Caco-2 (cell line): Measurements from ENCODE around the gene SZRD1. TPM values are rescaled to one million over a fixed set of nuclear protein-coding genes. Genes with fewer than 3 reads are reported as not detected.

Experiments used
- BruUV-seq: library from RNA; stranded (reverse); fragments of 400-500 nt; replicated peaks from 2 replicates; lab custom pipeline; 2021; lab: Mats Ljungman, UMichigan
- CTCF ChIA-PET: fragments of 300-600 bp; sonication (Branson Sonifier 250); formaldehyde crosslinking; loops from one replicate; lab custom pipeline; 2022; ENCODE audit warnings: antibody characterized with exemption; lab: Charles Lee
- POLR2A ChIA-PET: fragments of 300-600 bp; sonication (Branson Sonifier 250); formaldehyde crosslinking; loops from one replicate; lab custom pipeline; 2022; ENCODE audit warnings: antibody characterized with exemption; lab: Charles Lee
- DNase-seq, 2 experiments: peaks; one replicate each; pipeline versions ENCODE4 v3.0.0 to v3.0.0-alpha.2; 2020 to 2022
- H3K27me3 ChIP-seq: replicated peaks from 2 replicates; pipeline ENCODE4 v1.6.0; 2011; ENCODE audit warnings: low read length; ENCODE audit not compliant: control insufficient read depth, insufficient read depth
- H3K36me3 ChIP-seq: 2 replicates; pipeline ENCODE4 v1.5.1; 2011; ENCODE audit warnings: low read length; ENCODE audit not compliant: control insufficient read depth, insufficient read depth
- H3K4me1 ChIP-seq: fragments of 250-450 bp; sonication (Bioruptor Pico); 2 replicates; pipeline ENCODE4 v1.5.1; 2020; ENCODE audit warnings: mild to moderate bottlenecking
- H3K4me3 ChIP-seq: 2 replicates; pipeline ENCODE4 v1.5.1; 2011; ENCODE audit warnings: low read depth, mild to moderate bottlenecking, control low read depth, low read length
- H3K9me3 ChIP-seq: fragments of 250-450 bp; sonication (Bioruptor Pico); 2 replicates; pipeline ENCODE4 v1.5.1; 2020; ENCODE audit warnings: mild to moderate bottlenecking, moderate library complexity
- H3K27ac Mint-ChIP-seq: one replicate; pipeline ENCODE4 v1.8.0; 2022; ENCODE audit warnings: mixed read lengths; ENCODE audit not compliant: unreplicated experiment
- H3K27me3 Mint-ChIP-seq: one replicate; pipeline ENCODE4 v1.8.0; 2022; ENCODE audit warnings: mixed read lengths; ENCODE audit not compliant: insufficient read depth, unreplicated experiment
- H3K36me3 Mint-ChIP-seq: one replicate; pipeline ENCODE4 v1.8.0; 2022; ENCODE audit warnings: mild to moderate bottlenecking, mixed read lengths; ENCODE audit not compliant: insufficient read depth, unreplicated experiment
- H3K4me1 Mint-ChIP-seq: one replicate; pipeline ENCODE4 v1.8.0; 2022; ENCODE audit warnings: low read depth, mixed read lengths; ENCODE audit not compliant: unreplicated experiment
- H3K4me3 Mint-ChIP-seq: one replicate; pipeline ENCODE4 v1.8.0; 2022; ENCODE audit warnings: mild to moderate bottlenecking, moderate library complexity, mixed read lengths; ENCODE audit not compliant: unreplicated experiment
- H3K9me3 Mint-ChIP-seq: one replicate; pipeline ENCODE4 v1.8.0; 2022; ENCODE audit warnings: mixed read lengths; ENCODE audit not compliant: unreplicated experiment
- intact Hi-C: fragments of 100-400 bp; cut with micrococcal nuclease; formaldehyde crosslinking; loops from one replicate; pipeline ENCODE4 v1.10.0; 2022; ENCODE audit not compliant: unreplicated experiment
- total RNA-seq: library from RNA; stranded (reverse); gene quantifications from 2 replicates; pipeline ENCODE4 v1.2.3, GENCODE V29; 2022
- TF ChIP-seq, protein P1 (sequence below), 2 experiments: fragments of 200-600 bp in 1 of 2; IDR thresholded peaks; 1 replicate in 1 of 2; 2 replicates in 1 of 2; pipeline versions ENCODE4 v1.5.1 to v1.8.0; 2011 to 2022; ENCODE audit warnings: antibody characterized with exemption in 1 of 2, control low read depth in 1 of 2, inconsistent platforms in 1 of 2, low read depth in 1 of 2, low read length in 1 of 2, mild to moderate bottlenecking in 1 of 2, moderate library complexity in 1 of 2; ENCODE audit not compliant: insufficient read depth in 1 of 2, severe bottlenecking in 1 of 2, unreplicated experiment in 1 of 2

SZRD1 gene
- total RNA-seq, 1 experiment from 2014 or later, result 93.8 TPM

- H3K4me1 Mint-ChIP-seq, result peaks cover 8% of the 10 kb centered on the region
- peaks cover 31% of the 10 kb centered on the region for H3K36me3 Mint-ChIP-seq
- TF ChIP-seq, protein P1, sequence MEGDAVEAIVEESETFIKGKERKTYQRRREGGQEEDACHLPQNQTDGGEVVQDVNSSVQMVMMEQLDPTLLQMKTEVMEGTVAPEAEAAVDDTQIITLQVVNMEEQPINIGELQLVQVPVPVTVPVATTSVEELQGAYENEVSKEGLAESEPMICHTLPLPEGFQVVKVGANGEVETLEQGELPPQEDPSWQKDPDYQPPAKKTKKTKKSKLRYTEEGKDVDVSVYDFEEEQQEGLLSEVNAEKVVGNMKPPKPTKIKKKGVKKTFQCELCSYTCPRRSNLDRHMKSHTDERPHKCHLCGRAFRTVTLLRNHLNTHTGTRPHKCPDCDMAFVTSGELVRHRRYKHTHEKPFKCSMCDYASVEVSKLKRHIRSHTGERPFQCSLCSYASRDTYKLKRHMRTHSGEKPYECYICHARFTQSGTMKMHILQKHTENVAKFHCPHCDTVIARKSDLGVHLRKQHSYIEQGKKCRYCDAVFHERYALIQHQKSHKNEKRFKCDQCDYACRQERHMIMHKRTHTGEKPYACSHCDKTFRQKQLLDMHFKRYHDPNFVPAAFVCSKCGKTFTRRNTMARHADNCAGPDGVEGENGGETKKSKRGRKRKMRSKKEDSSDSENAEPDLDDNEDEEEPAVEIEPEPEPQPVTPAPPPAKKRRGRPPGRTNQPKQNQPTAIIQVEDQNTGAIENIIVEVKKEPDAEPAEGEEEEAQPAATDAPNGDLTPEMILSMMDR (IDR thresholded peaks at IDR 0.05; ENCODE audit: insufficient read depth in 1 of 2, low read depth in 1 of 2, low read length in 1 of 2, severe bottlenecking in 1 of 2, unreplicated experiment in 1 of 2), result no peak
- BruUV-seq, result no TSS peak
- Histone ChIP-seq H3K9me3 (no peaks in the 10 kb centered on the region), H3K36me3 (no peaks in the 10 kb centered on the region), H3K4me3 (peak overlapping the region; percentile 78), H3K27me3 (no peaks in the 10 kb centered on the region), H3K4me1 (peaks cover 17% of the 10 kb centered on the region)
- intact Hi-C loops, result loop anchor here (2.0 to 10.0 kb wide), 3 partner anchors 15 to 840 kb away; partner anchors contain the start of genes DNAJC16, FAM131C and FBXO42
- H3K4me3 Mint-ChIP-seq, result peak overlapping the region; percentile 86
- DNase-seq, result peak; percentile 67 to 78
- H3K27ac Mint-ChIP-seq, result peak overlapping the region; percentile 93
- no peaks in the 10 kb centered on the region for H3K27me3 Mint-ChIP-seq
- H3K9me3 Mint-ChIP-seq, result no peaks in the 10 kb centered on the region
- CTCF ChIA-PET, result interaction anchor here (0.6 to 0.7 kb wide), 3 partner anchors 15 to 288 kb away, joined by 3 to 6 read pairs (median 3); partner anchors contain the start of gene FBXO42
- POLR2A ChIA-PET, result no interaction called here
These were observed 371 bp downstream of the SZRD1 start for GRCh38 chr1:16367258-16367967.

DNA sequence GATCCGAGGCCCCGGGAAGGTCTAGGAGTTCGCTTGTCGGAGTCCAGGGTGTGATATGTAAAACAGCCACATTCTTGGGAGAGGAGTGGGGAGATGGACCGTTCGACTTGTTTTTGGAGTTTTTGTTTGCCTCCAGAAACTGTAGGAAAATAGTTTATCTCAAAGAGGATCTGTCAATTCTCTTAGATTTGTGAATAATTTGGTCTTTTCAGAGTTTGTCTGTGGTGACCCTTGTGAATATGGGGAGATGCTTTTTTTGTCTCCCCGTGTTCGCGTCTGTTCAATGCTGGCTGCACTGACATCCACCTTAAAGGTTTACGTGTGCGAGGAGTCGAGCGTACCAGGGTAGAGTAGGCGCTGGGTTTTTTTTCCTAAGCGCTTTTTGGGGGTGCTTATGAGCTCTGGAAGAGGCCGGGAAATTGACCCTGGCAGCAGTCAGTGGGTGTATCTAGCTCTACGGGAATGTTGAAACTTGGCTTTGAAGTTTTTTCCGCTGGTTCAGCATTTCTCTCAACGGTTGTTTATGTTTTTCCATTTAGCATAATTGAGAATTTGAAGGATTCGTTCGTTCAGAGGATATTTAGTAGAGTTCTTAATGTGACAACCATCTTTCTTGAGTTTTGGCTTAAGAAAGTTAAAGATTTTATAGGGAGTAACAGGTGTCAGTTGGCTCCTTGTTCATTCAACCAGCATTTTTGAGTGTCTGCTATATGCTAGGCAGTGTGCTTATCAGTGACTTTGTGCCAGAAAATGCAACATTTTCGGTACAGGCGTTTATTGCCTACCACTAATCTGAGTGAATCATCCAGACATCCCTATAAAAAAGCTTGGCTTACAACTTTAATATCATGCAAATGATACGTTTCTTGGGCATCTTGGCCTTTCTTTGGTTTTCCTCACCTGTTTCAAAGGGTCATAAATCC lies 1.2 kb downstream of the SZRD1 start:
- H3K4me1 ChIP-seq, result peaks cover 23% of the 10 kb centered on the region

More for the DNA sequence above, 1.2 kb downstream of the SZRD1 start:
- Histone ChIP-seq H3K4me3 (peak overlapping the region; percentile 78), H3K9me3 (no peaks in the 10 kb centered on the region), H3K36me3 (no peaks in the 10 kb centered on the region), H3K27me3 (no peaks in the 10 kb centered on the region)
- Mint-ChIP-seq H3K9me3 (no peaks in the 10 kb centered on the region), H3K27me3 (no peaks in the 10 kb centered on the region), H3K36me3 (peaks cover 39% of the 10 kb centered on the region), H3K4me3 (peak overlapping the region; percentile 86), H3K27ac (peak overlapping the region; percentile 93), H3K4me1 (peaks cover 15% of the 10 kb centered on the region)
- TSS peak; percentile 37 for BruUV-seq
- intact Hi-C loops, result loop anchor here (2.0 to 10.0 kb wide), 3 partner anchors 15 to 841 kb away; partner anchors contain the start of genes DNAJC16, FAM131C and FBXO42
- ChIA-PET POLR2A (no interaction called here), CTCF (interaction anchor here (0.6 kb wide), 1 partner anchor 22 kb away, joined by 3 read pairs; no protein-coding TSS in a partner anchor)
- TF ChIP-seq, protein P1 (IDR thresholded peaks at IDR 0.05; ENCODE audit: insufficient read depth in 1 of 2, low read depth in 1 of 2, low read length in 1 of 2, severe bottlenecking in 1 of 2, unreplicated experiment in 1 of 2), result no peak
- DNase-seq, result no peak
